Measurements from ENCODE around the gene TMEM181.

GRCh38 chr6:158640519-158640918 is 80.6 kb downstream of the TMEM181 start:
- TF ChIP-seq CTCF (IDR thresholded peaks at IDR 0.05; ENCODE audit: insufficient read depth, low read length) (no peak), POLR2AphosphoS5 (IDR thresholded peaks at IDR 0.05; ENCODE audit: low read depth) (no peak), REST (IDR thresholded peaks at IDR 0.05; ENCODE audit: insufficient replicate concordance, low read depth) (no peak)

All from HL-60 (cell line).